ENCODE measurements around the gene TSPAN4.

GRCh38 chr11:829847-830294, 12.8 kb upstream of the TSPAN4 start:
- TF ChIP-seq GLIS3 (CRISPR knock-in tag; IDR thresholded peaks at IDR 0.05): no peak
- TF ChIP-seq ZFP3 (CRISPR knock-in tag; IDR thresholded peaks at IDR 0.05): no peak
- TF ChIP-seq ARNTL (CRISPR knock-in tag; IDR thresholded peaks at IDR 0.05; ENCODE audit: borderline replicate concordance, low read depth): no peak
- no peak for TF ChIP-seq PATZ1 (CRISPR knock-in tag; IDR thresholded peaks at IDR 0.05; ENCODE audit: borderline replicate concordance)
- no peak for TF ChIP-seq POU6F1 (CRISPR knock-in tag; IDR thresholded peaks at IDR 0.05; ENCODE audit: borderline replicate concordance, low read depth)
- no peak for TF ChIP-seq ZFP30 (CRISPR knock-in tag; IDR thresholded peaks at IDR 0.05)
